Measurements from ENCODE around the gene SLC22A23. TPM values are rescaled to one million over a fixed set of nuclear protein-coding genes. Genes with fewer than 3 reads are reported as not detected.

Gene SLC22A23
- total RNA-seq, 2 experiments from 2014 or later = not detected

GRCh38 chr6:3415082-3415453 lies 41.8 kb downstream of the SLC22A23 start:
- Histone ChIP-seq H3K79me2 (ENCODE audit: insufficient read depth, low read depth, low read length) (no peaks in the 10 kb centered on the region), H3K4me1 (ENCODE audit: insufficient read depth, low read length, poor library complexity, severe bottlenecking) (no peaks in the 10 kb centered on the region), H4K20me1 (ENCODE audit: insufficient read depth, low read length) (no peaks in the 10 kb centered on the region), H2AFZ (ENCODE audit: low read length) (no peak overlapping the region), H3K27ac (ENCODE audit: low read depth, low read length, poor library complexity, severe bottlenecking) (no peak overlapping the region), H3K9me2 (ENCODE audit: insufficient read depth, low read length) (no peaks in the 10 kb centered on the region), H3K36me3 (ENCODE audit: insufficient read depth, low read length) (no peaks in the 10 kb centered on the region), H3K4me2 (ENCODE audit: low read length) (no peak overlapping the region), H3K4me3 (ENCODE audit: low read depth, low read length, poor library complexity, severe bottlenecking) (no peak overlapping the region), H3K9me3 (ENCODE audit: low read length) (no peaks in the 10 kb centered on the region)
- BruUV-seq (replicated peaks) = no TSS peak
- POLR2A ChIA-PET = interaction anchor here (0.6 kb wide), 2 partner anchors 29 to 45 kb away, joined by 3 to 4 read pairs; no protein-coding TSS in a partner anchor
- intact Hi-C loops (cut with micrococcal nuclease; ENCODE audit: unreplicated experiment) = no loop called here
- no peak for TF ChIP-seq CTCF (conservative IDR thresholded peaks at IDR 0.05; ENCODE audit: low read length)
- no peak for TF ChIP-seq EZH2phosphoT487 (IDR thresholded peaks at IDR 0.05; ENCODE audit: borderline replicate concordance, low read depth, low read length)
- CTCF ChIA-PET (ENCODE audit: unreplicated experiment) = no interaction called here
- no peak for DNase-seq (ENCODE audit: low spot score)

- no peaks in the 10 kb centered on the region for H3K9me2 ChIP-seq (ENCODE audit: insufficient read depth, low read length)
- no peaks in the 10 kb centered on the region for H3K4me1 ChIP-seq (ENCODE audit: insufficient read depth, low read length, poor library complexity, severe bottlenecking)
- TF ChIP-seq CTCF (conservative IDR thresholded peaks at IDR 0.05; ENCODE audit: low read length) (no peak), EZH2phosphoT487 (IDR thresholded peaks at IDR 0.05; ENCODE audit: borderline replicate concordance, low read depth, low read length) (no peak)
- H3K79me2 ChIP-seq (ENCODE audit: insufficient read depth, low read depth, low read length) = no peaks in the 10 kb centered on the region
- BruUV-seq (replicated peaks) = no TSS peak
- ChIA-PET CTCF (ENCODE audit: unreplicated experiment) (no interaction called here), POLR2A (interaction anchor here (0.6 to 0.7 kb wide), 3 partner anchors 22 to 45 kb away, joined by 3 to 4 read pairs (median 3); no protein-coding TSS in a partner anchor)
- intact Hi-C loops (cut with micrococcal nuclease; ENCODE audit: unreplicated experiment) = no loop called here
- no peaks in the 10 kb centered on the region for H4K20me1 ChIP-seq (ENCODE audit: insufficient read depth, low read length)
- no peak overlapping the region for H3K27ac ChIP-seq (ENCODE audit: low read depth, low read length, poor library complexity, severe bottlenecking)
- no peak overlapping the region for H3K4me3 ChIP-seq (ENCODE audit: low read depth, low read length, poor library complexity, severe bottlenecking)
- H3K36me3 ChIP-seq (ENCODE audit: insufficient read depth, low read length) = no peaks in the 10 kb centered on the region
- no peak for DNase-seq (ENCODE audit: low spot score)
- H3K9me3 ChIP-seq (ENCODE audit: low read length) = no peaks in the 10 kb centered on the region
- no peak overlapping the region for H2AFZ ChIP-seq (ENCODE audit: low read length)
- H3K4me2 ChIP-seq (ENCODE audit: low read length) = no peak overlapping the region
Observed at GRCh38 chr6:3414327-3415081, 42.3 kb downstream of the SLC22A23 start.

- ChIA-PET POLR2A (no interaction called here), CTCF (ENCODE audit: unreplicated experiment) (no interaction called here)
- H3K36me3 ChIP-seq (ENCODE audit: insufficient read depth, low read length) = no peaks in the 10 kb centered on the region
- no peaks in the 10 kb centered on the region for H3K79me2 ChIP-seq (ENCODE audit: insufficient read depth, low read depth, low read length)
- BruUV-seq (replicated peaks) = no TSS peak
- H3K9me2 ChIP-seq (ENCODE audit: insufficient read depth, low read length) = no peaks in the 10 kb centered on the region
- intact Hi-C loops (cut with micrococcal nuclease; ENCODE audit: unreplicated experiment) = no loop called here
- no peak overlapping the region for H3K4me2 ChIP-seq (ENCODE audit: low read length)
- DNase-seq (ENCODE audit: low spot score) = no peak
- H3K9me3 ChIP-seq (ENCODE audit: low read length) = no peaks in the 10 kb centered on the region
- H3K4me3 ChIP-seq (ENCODE audit: low read depth, low read length, poor library complexity, severe bottlenecking) = no peak overlapping the region
- H3K4me1 ChIP-seq (ENCODE audit: insufficient read depth, low read length, poor library complexity, severe bottlenecking) = no peaks in the 10 kb centered on the region
- H2AFZ ChIP-seq (ENCODE audit: low read length) = no peak overlapping the region
- TF ChIP-seq CTCF (conservative IDR thresholded peaks at IDR 0.05; ENCODE audit: low read length) (no peak), EZH2phosphoT487 (IDR thresholded peaks at IDR 0.05; ENCODE audit: borderline replicate concordance, low read depth, low read length) (no peak)
- H4K20me1 ChIP-seq (ENCODE audit: insufficient read depth, low read length) = no peaks in the 10 kb centered on the region
- H3K27ac ChIP-seq (ENCODE audit: low read depth, low read length, poor library complexity, severe bottlenecking) = no peak overlapping the region
Observed at GRCh38 chr6:3413592-3413991, 43.3 kb downstream of the SLC22A23 start.
